ENCODE results near the gene ANKRD63.

ANKRD63 gene, protein sequence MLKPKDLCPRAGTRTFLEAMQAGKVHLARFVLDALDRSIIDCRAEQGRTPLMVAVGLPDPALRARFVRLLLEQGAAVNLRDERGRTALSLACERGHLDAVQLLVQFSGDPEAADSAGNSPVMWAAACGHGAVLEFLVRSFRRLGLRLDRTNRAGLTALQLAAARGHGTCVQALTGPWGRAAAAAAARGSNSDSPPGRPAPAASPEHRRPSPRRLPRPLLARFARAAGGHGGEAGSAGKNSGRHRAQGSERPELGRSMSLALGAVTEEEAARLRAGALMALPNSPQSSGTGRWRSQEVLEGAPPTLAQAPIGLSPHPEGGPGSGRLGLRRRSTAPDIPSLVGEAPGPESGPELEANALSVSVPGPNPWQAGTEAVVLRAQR

DNA sequence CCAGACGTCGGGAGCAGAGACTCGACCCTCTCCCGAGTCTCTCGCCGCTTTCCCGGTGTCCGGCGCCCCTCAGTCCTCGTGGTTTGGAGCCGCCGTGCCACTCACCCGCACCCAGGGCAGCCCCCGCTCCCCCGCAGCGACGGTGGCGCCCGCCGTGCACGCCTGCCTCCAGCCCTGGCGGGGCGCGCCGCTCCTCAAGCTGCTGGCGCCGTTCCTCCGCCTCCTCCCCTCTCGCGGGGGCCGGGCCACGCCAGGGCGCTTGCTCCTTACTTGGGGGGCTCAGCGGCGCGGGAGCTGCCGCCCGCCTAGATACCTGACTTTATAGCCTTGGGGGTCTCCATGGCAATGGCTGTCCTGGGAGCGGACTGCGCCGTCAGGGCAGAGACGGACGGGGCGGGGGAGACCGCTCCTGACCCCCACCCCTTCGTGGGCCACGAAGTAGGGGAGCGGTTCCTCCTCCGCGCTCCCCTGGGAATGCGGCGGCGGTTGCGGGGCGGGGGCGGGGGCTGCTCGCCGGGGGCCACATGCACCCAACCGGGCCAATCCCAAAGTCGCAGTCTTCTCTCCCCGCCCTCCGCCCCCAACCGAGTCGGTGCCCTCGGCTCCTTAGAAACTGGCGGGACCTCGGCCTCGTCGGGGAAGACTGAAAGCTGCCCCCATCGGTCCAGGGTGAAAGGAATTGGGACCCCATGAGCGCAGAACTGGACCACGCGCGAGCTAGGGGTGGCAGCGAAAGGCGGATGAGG, at the start of gene ANKRD63:
Gene ANKRD63, minus strand, starts transcription at position 196 of the 746 bp plus-strand sequence. CDS start 478 bp downstream, outside the sequence.
- Histone ChIP-seq H3K27ac (no peak within 1 kb of the TSS), H3K9me3 (replicated peaks in 1 of 11) (no peaks in the 10 kb centered on the region), H3K27me3 (peaks cover 45 to 75% (median 65%) of the 10 kb centered on the region in 11 experiments), H3K36me3 (peaks cover 0 to 25% (median 3%) of the 10 kb centered on the region in 11 experiments; a peak in 11 of 22 replicates), H3K4me3 (peak within 1 kb of the TSS; percentile 56 to 73 (median 62)), H4K20me1 (peaks cover 0 to 65% (median 16%) of the 10 kb centered on the region in 11 experiments; a peak in 15 of 22 replicates), H3K9ac (peak within 1 kb of the TSS; percentile 32 to 74 (median 61); a peak in 21 of 22 replicates), H3K4me2 (peak within 1 kb of the TSS; percentile 79 to 100 (median 99)), H3K4me1 (peaks cover 39 to 90% (median 68%) of the 10 kb centered on the region in 10 experiments)
- no peak for TF ChIP-seq Cebpa-rat (IDR thresholded peaks at IDR 0.05)

DNA sequence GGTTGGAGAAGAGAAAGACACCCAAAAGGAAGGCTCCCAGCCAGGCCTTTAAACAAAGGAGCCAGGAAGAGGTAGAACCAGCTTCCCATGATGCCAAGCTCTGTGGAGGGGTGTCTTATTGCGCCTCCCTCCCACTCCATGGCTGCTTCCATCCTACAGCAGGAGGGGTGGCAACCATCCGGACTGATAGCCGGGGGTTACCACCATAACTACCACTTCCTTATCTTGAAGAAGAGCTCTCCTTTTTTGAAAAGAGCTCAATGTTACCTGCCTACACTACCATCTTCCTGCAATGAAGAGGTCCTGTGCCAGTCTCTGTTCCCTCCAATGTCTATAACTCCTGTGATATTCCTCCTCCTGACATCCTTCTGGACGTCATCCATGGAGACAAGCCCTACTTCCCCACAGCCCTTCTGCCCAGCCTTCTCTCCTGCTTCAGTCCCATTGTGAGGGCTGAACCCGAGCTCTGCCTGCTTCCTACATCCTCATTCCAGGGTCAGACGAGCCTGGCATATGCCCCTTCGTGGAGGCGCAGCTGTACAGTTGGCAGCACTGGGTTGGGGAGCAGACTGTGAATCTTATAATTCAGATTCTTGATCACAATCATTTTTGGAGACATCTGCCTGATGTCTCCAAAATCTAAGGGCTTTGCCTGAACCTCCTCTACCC, 49.4 kb upstream of the ANKRD63 start:
- Histone ChIP-seq H3K9ac (no peak overlapping the region), H3K4me2 (peak overlapping the region; percentile 82 to 98 (median 95)), H3K27ac (peak overlapping the region in 3 of 11 experiments; percentile 86 to 95 (median 90); a peak in 5 of 22 replicates), H3K4me1 (peaks cover 93 to 100% (median 98%) of the 10 kb centered on the region in 10 experiments), H3K4me3 (no peak overlapping the region; a peak in 1 of 20 replicates), H3K36me3 (peaks cover 0 to 40% (median 0%) of the 10 kb centered on the region in 11 experiments; a peak in 7 of 22 replicates), H3K27me3 (peaks cover 0 to 8% (median 4%) of the 10 kb centered on the region in 11 experiments; a peak in 6 of 22 replicates), H4K20me1 (peaks cover 0 to 4% (median 0%) of the 10 kb centered on the region in 11 experiments; a peak in 2 of 22 replicates), H3K9me3 (replicated peaks in 1 of 11) (no peaks in the 10 kb centered on the region)
- TF ChIP-seq Cebpa-rat (IDR thresholded peaks at IDR 0.05): no peak

- H3K36me3 ChIP-seq: peaks cover 0 to 47% (median 0%) of the 10 kb centered on the region in 11 experiments; a peak in 9 of 22 replicates
- TF ChIP-seq Cebpa-rat (IDR thresholded peaks at IDR 0.05): no peak
- H4K20me1 ChIP-seq: peaks cover 0 to 4% (median 0%) of the 10 kb centered on the region in 11 experiments; a peak in 2 of 22 replicates
- peak overlapping the region in 1 of 11 experiments; percentile 95; a peak in 1 of 22 replicates for H3K27ac ChIP-seq
- no peaks in the 10 kb centered on the region for H3K9me3 ChIP-seq (replicated peaks in 1 of 11)
- H3K9ac ChIP-seq: no peak overlapping the region
- H3K4me1 ChIP-seq: peaks cover 93 to 100% (median 98%) of the 10 kb centered on the region in 10 experiments
- H3K27me3 ChIP-seq: peaks cover 0 to 14% (median 10%) of the 10 kb centered on the region in 11 experiments; a peak in 10 of 22 replicates
- H3K4me2 ChIP-seq: peak overlapping the region; percentile 26 to 98 (median 95); a peak in 21 of 22 replicates
- H3K4me3 ChIP-seq: no peak overlapping the region; a peak in 1 of 20 replicates
These were observed 48.8 kb upstream of the ANKRD63 start for GRCh38 chr15:40331637-40332036.

DNA sequence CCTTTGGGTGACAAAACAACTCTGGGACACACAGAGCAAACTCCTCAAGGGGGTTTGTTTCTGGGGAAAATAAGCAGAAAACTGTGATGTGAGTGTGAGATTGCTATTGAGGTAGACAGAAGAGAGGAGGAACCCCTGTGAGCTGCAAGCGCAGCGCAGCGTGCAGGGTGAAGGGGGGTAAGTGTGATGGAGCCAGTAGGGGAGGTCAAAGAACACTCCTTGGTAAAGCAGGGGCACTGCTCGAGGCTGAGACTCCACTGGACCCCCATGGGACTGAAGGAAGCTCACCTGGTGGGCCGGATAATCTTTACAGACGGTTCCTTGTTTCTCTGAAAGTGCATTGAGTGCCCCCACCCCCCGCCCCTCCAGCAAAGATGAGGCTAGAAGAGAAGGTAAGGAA, 48.2 kb upstream of the ANKRD63 start:
- H3K4me3 ChIP-seq: no peak overlapping the region
- peaks cover 0 to 47% (median 5%) of the 10 kb centered on the region in 11 experiments; a peak in 9 of 22 replicates for H3K36me3 ChIP-seq
- H3K9me3 ChIP-seq (replicated peaks in 1 of 11): no peaks in the 10 kb centered on the region
- peak overlapping the region; percentile 64 to 98 (median 95) for H3K4me2 ChIP-seq
- H4K20me1 ChIP-seq: peaks cover 0 to 4% (median 0%) of the 10 kb centered on the region in 11 experiments; a peak in 2 of 22 replicates
- peaks cover 89 to 100% (median 96%) of the 10 kb centered on the region in 10 experiments for H3K4me1 ChIP-seq
- peak overlapping the region in 1 of 11 experiments; percentile 30; a peak in 1 of 22 replicates for H3K9ac ChIP-seq
- peak overlapping the region in 2 of 11 experiments; percentile 31 to 40; a peak in 2 of 22 replicates for H3K27ac ChIP-seq
- TF ChIP-seq Cebpa-rat (IDR thresholded peaks at IDR 0.05): no peak
- H3K27me3 ChIP-seq: peaks cover 0 to 20% (median 13%) of the 10 kb centered on the region in 11 experiments; a peak in 13 of 22 replicates

- Histone ChIP-seq H3K9ac (peak overlapping the region in 2 of 11 experiments; percentile 28 to 30; a peak in 5 of 22 replicates), H3K9me3 (replicated peaks in 1 of 11) (no peaks in the 10 kb centered on the region), H3K4me3 (no peak overlapping the region), H3K4me1 (peaks cover 86 to 100% (median 96%) of the 10 kb centered on the region in 10 experiments), H4K20me1 (peaks cover 0 to 11% (median 0%) of the 10 kb centered on the region in 11 experiments; a peak in 7 of 22 replicates), H3K4me2 (peak overlapping the region; percentile 64 to 98 (median 95)), H3K27ac (peak overlapping the region in 4 of 11 experiments; percentile 6 to 40 (median 30); a peak in 5 of 22 replicates), H3K27me3 (peaks cover 0 to 27% (median 20%) of the 10 kb centered on the region in 11 experiments; a peak in 18 of 22 replicates), H3K36me3 (peaks cover 0 to 43% (median 6%) of the 10 kb centered on the region in 11 experiments; a peak in 9 of 22 replicates)
- no peak for TF ChIP-seq Cebpa-rat (IDR thresholded peaks at IDR 0.05)
These were observed 47.5 kb upstream of the ANKRD63 start for GRCh38 chr15:40330368-40330836.

DNA sequence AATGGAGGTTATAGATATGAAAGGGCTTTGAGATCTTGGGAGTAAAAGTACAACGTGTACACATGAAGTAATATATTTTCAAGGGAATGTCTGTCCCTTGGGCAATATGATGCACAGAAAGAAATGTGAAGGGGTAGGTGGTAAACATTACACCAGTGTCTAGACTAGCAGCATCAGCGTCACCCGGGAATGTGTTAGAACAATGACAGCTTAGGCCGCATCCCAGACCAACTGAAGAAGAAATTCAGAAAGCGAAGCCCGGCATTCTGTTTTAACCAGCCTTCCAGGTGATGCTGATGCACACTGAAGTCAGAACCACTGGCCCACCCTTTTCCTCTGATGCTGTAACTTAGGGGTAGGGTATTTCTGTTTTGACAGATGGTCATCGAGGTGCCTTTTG, 46.9 kb upstream of the ANKRD63 start:
- Histone ChIP-seq H3K4me2 (peak overlapping the region; percentile 64 to 98 (median 95)), H3K27ac (peak overlapping the region in 3 of 11 experiments; percentile 29 to 40 (median 31); a peak in 4 of 22 replicates), H3K27me3 (peaks cover 0 to 33% (median 26%) of the 10 kb centered on the region in 11 experiments; a peak in 18 of 22 replicates), H3K36me3 (peaks cover 0 to 40% (median 6%) of the 10 kb centered on the region in 11 experiments; a peak in 9 of 22 replicates), H3K4me3 (no peak overlapping the region), H3K9ac (peak overlapping the region in 2 of 11 experiments; percentile 28 to 30; a peak in 4 of 22 replicates), H4K20me1 (peaks cover 0 to 17% (median 0%) of the 10 kb centered on the region in 11 experiments; a peak in 8 of 22 replicates), H3K9me3 (replicated peaks in 1 of 11) (no peaks in the 10 kb centered on the region), H3K4me1 (peaks cover 86 to 100% (median 95%) of the 10 kb centered on the region in 10 experiments)
- TF ChIP-seq Cebpa-rat (IDR thresholded peaks at IDR 0.05): no peak

- no peak for TF ChIP-seq Cebpa-rat (IDR thresholded peaks at IDR 0.05)
- Histone ChIP-seq H3K4me3 (peak overlapping the region in 1 of 10 experiments; percentile 12; a peak in 2 of 20 replicates), H3K4me2 (peak overlapping the region; percentile 32 to 98 (median 95); a peak in 21 of 22 replicates), H3K9me3 (replicated peaks in 1 of 11) (no peaks in the 10 kb centered on the region), H3K9ac (peak overlapping the region in 3 of 11 experiments; percentile 19 to 69 (median 27); a peak in 4 of 22 replicates), H3K4me1 (peaks cover 83 to 94% (median 89%) of the 10 kb centered on the region in 10 experiments), H3K27me3 (peaks cover 0 to 43% (median 36%) of the 10 kb centered on the region in 11 experiments; a peak in 18 of 22 replicates), H3K27ac (peak overlapping the region in 2 of 11 experiments; percentile 12 to 33; a peak in 2 of 22 replicates), H4K20me1 (peaks cover 0 to 27% (median 3%) of the 10 kb centered on the region in 11 experiments; a peak in 8 of 22 replicates), H3K36me3 (peaks cover 0 to 40% (median 6%) of the 10 kb centered on the region in 11 experiments; a peak in 9 of 22 replicates)
These were observed 45.9 kb upstream of the ANKRD63 start for GRCh38 chr15:40328751-40329150.

Measured in BLaER1 treated with 17β-estradiol and CSF1 and Interleukin-3, amounts not matched to agents 10 nM and 100 nM (cell line).